Panc1 (cell line): ENCODE data around the gene SND1. TPM values are rescaled to one million over a fixed set of nuclear protein-coding genes. Genes with fewer than 3 reads are reported as not detected.

ENCODE experiments used
- ATAC-seq: fragments of 200-7000 bp; cut with Tn5 transposase; 2 replicates; pipeline ENCODE4 v1.9.1; 2020; ENCODE audit warnings: mild to moderate bottlenecking, moderate library complexity
- BruUV-seq: library from RNA; stranded (reverse); fragments of 400-500 nt; replicated peaks from 2 replicates; lab custom pipeline; 2021; lab: Mats Ljungman, UMichigan
- CTCF ChIA-PET: fragments of 300-600 bp; sonication (Branson Sonifier 250); formaldehyde crosslinking; loops from one replicate; lab custom pipeline; 2022; ENCODE audit warnings: antibody characterized with exemption; lab: Charles Lee
- POLR2A ChIA-PET: fragments of 300-600 bp; sonication (Branson Sonifier 250); formaldehyde crosslinking; loops from one replicate; lab custom pipeline; 2022; ENCODE audit warnings: antibody characterized with exemption; lab: Charles Lee
- DNase-seq: peaks from one replicate; pipeline ENCODE4 v3.0.0-alpha.2; 2010; ENCODE audit warnings: low read depth, low spot score
- H3K27ac ChIP-seq: 2 replicates; pipeline ENCODE4 v1.5.1; 2011; ENCODE audit warnings: mild to moderate bottlenecking, low read length, inconsistent platforms
- H3K27me3 ChIP-seq: fragments of 200-500 bp; sonication (Bioruptor generic); 2 replicates; pipeline ENCODE4 v1.6.0; 2014; ENCODE audit warnings: low read length, inconsistent platforms; ENCODE audit not compliant: control insufficient read depth, insufficient read depth
- H3K36me3 ChIP-seq: fragments of 200-500 bp; sonication (Bioruptor generic); 2 replicates; pipeline ENCODE4 v1.5.1; 2014; ENCODE audit warnings: inconsistent platforms, mild to moderate bottlenecking, low read length, moderate library complexity; ENCODE audit not compliant: control insufficient read depth, insufficient read depth
- H3K4me1 ChIP-seq: 2 replicates; pipeline ENCODE4 v1.5.1; 2011; ENCODE audit warnings: inconsistent platforms, mild to moderate bottlenecking, low read length, moderate library complexity; ENCODE audit not compliant: control insufficient read depth, insufficient read depth
- H3K4me3 ChIP-seq, 2 experiments: 2 replicates each; pipeline ENCODE4 v1.5.1; 2011 to 2012; ENCODE audit warnings: low read depth in 2 of 2, low read length in 2 of 2, mild to moderate bottlenecking in 2 of 2, inconsistent platforms in 1 of 2, moderate library complexity in 1 of 2
- H3K9me3 ChIP-seq: fragments of 200-500 bp; sonication (Bioruptor generic); 2 replicates; pipeline ENCODE4 v1.5.1; 2014; ENCODE audit warnings: low read depth, mild to moderate bottlenecking, inconsistent platforms, low read length, moderate library complexity; ENCODE audit not compliant: control insufficient read depth, insufficient read depth
- CTCF ChIP-seq: fragments of 450-650 bp; IDR thresholded peaks from 2 replicates; pipeline ENCODE4 v1.5.1; 2017; ENCODE audit warnings: mild to moderate bottlenecking
- POLR2AphosphoS5 ChIP-seq: IDR thresholded peaks from 2 replicates; pipeline ENCODE4 v1.6.1; 2012; ENCODE audit warnings: mild to moderate bottlenecking, low read depth, low read length, moderate library complexity
- SIN3A ChIP-seq: IDR thresholded peaks from 2 replicates; pipeline ENCODE4 v1.6.1; 2012; ENCODE audit warnings: low read depth, mild to moderate bottlenecking, low read length, moderate library complexity, borderline replicate concordance; ENCODE audit not compliant: insufficient read depth
- TCF7L2 ChIP-seq: IDR thresholded peaks from 2 replicates; pipeline ENCODE4 v1.6.1; 2011; ENCODE audit warnings: mild to moderate bottlenecking, low read depth, low read length, inconsistent platforms
- in situ Hi-C: cut with HindIII; loops from 2 replicates; pipeline ENCODE4 v1.10.0; 2016; ENCODE audit warnings: low sequenced_read_pairs, low pct_unique_long_range_greater_than_20kb
- intact Hi-C: fragments of 100-400 bp; cut with micrococcal nuclease; formaldehyde crosslinking; loops from one replicate; pipeline ENCODE4 v1.10.0; 2022; ENCODE audit not compliant: unreplicated experiment
- total RNA-seq: library from RNA; stranded (reverse); gene quantifications from one replicate; pipeline ENCODE4 v1.2.1, GENCODE V29; 2021; ENCODE audit not compliant: unreplicated experiment
- TF ChIP-seq, protein P1 (sequence below), 2 experiments: IDR thresholded peaks; 2 replicates each; pipeline ENCODE4 v1.6.1; 2011 to 2012; ENCODE audit warnings: low read depth in 2 of 2, control low read depth in 1 of 2, low read length in 1 of 2, mild to moderate bottlenecking in 1 of 2, moderate library complexity in 1 of 2; ENCODE audit not compliant: insufficient read depth in 1 of 2

The SND1 gene
- total RNA-seq, 1 experiment from 2014 or later = 176 TPM

DNA sequence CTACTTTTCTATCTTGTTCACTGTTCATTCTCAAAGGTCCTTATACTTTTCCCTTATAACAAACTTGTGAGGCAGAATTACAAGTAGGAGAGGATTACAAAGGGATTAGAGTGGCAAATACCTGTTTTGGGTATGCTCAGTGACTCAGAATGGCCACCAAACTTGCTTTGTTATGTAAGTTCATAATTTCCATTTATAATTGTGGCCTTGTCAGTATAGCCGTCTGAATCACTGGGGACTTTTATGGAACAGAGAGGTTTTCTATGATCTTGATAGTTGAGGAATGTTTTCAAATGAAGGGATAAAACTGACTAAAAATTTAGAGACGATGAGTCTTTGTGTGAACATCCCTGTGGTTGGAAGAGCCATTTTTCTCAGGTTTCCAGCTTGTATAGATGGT, 116.2 kb downstream of the SND1 start:
- H3K9me3 ChIP-seq = no peaks in the 10 kb centered on the region
- intact Hi-C loops (no loop called here), in situ Hi-C loops (no loop called here)
- H3K4me3 ChIP-seq = no peak overlapping the region
- no peak for ATAC-seq
- ChIA-PET POLR2A (no interaction called here), CTCF (no interaction called here)
- no peaks in the 10 kb centered on the region for H3K27me3 ChIP-seq
- H3K36me3 ChIP-seq = no peaks in the 10 kb centered on the region
- no peak for DNase-seq
- no peak for TF ChIP-seq CTCF
- no peaks in the 10 kb centered on the region; the same call in 1 of the 2 replicates for H3K4me1 ChIP-seq
- BruUV-seq = no TSS peak
- H3K27ac ChIP-seq = no peak overlapping the region

DNA sequence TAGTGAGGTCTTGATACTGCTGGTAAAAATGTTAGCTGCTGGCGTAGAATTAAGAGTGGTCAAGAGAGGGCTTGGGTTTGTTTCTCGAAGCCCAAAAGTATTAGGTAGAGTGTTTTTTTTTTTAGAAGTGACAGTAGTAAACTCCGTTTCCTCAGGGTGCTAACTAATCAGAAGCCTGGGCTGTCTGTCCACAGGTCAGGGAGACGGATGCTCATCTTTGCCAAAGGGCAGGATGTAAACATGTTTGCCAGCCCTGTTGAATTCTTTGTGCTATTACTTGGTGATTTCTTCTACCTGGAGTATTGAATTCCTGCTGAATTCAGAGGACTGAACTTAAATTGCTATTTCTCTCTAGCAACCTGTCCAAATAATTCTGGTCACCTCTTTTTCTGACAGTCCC, 117.1 kb downstream of the SND1 start:
- DNase-seq (no peak), ATAC-seq (no peak)
- Histone ChIP-seq H3K4me1 (no peaks in the 10 kb centered on the region; the same call in 1 of the 2 replicates), H3K9me3 (no peaks in the 10 kb centered on the region), H3K27me3 (no peaks in the 10 kb centered on the region), H3K4me3 (no peak overlapping the region), H3K27ac (no peak overlapping the region), H3K36me3 (no peaks in the 10 kb centered on the region)
- in situ Hi-C loops (no loop called here), intact Hi-C loops (no loop called here)
- POLR2A ChIA-PET = no interaction called here
- TF ChIP-seq, protein P1, sequence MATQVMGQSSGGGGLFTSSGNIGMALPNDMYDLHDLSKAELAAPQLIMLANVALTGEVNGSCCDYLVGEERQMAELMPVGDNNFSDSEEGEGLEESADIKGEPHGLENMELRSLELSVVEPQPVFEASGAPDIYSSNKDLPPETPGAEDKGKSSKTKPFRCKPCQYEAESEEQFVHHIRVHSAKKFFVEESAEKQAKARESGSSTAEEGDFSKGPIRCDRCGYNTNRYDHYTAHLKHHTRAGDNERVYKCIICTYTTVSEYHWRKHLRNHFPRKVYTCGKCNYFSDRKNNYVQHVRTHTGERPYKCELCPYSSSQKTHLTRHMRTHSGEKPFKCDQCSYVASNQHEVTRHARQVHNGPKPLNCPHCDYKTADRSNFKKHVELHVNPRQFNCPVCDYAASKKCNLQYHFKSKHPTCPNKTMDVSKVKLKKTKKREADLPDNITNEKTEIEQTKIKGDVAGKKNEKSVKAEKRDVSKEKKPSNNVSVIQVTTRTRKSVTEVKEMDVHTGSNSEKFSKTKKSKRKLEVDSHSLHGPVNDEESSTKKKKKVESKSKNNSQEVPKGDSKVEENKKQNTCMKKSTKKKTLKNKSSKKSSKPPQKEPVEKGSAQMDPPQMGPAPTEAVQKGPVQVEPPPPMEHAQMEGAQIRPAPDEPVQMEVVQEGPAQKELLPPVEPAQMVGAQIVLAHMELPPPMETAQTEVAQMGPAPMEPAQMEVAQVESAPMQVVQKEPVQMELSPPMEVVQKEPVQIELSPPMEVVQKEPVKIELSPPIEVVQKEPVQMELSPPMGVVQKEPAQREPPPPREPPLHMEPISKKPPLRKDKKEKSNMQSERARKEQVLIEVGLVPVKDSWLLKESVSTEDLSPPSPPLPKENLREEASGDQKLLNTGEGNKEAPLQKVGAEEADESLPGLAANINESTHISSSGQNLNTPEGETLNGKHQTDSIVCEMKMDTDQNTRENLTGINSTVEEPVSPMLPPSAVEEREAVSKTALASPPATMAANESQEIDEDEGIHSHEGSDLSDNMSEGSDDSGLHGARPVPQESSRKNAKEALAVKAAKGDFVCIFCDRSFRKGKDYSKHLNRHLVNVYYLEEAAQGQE (IDR thresholded peaks at IDR 0.05; ENCODE audit: insufficient read depth in 1 of 2, low read depth in 2 of 2, low read length in 1 of 2) = no peak
- TF ChIP-seq SIN3A (no peak), POLR2AphosphoS5 (no peak), TCF7L2 (no peak), CTCF (no peak)
- CTCF ChIA-PET = no interaction called here
- BruUV-seq = no TSS peak
